GM23338 (cell line): ENCODE results near the gene KAZN. TPM values are rescaled to one million over a fixed set of nuclear protein-coding genes. Genes with fewer than 3 reads are reported as not detected.

ENCODE experiments used
- ATAC-seq: fragments of 200-7000 bp; cut with Tn5 transposase; 3 replicates; pipeline ENCODE4 v1.9.1; 2020
- DNase-seq: peaks from one replicate; pipeline ENCODE4 v3.0.0-alpha.2; 2015; ENCODE audit warnings: low spot score
- H2AFZ ChIP-seq: fragments of 200-600 bp; sonication (generic); 2 replicates; pipeline ENCODE4 v1.8.0; 2016; ENCODE audit warnings: antibody characterized with exemption, mild to moderate bottlenecking, moderate library complexity
- H3F3A ChIP-seq: fragments of 200-600 bp; sonication (generic); replicated peaks from 2 replicates; pipeline ENCODE4 v1.8.0; 2017; ENCODE audit warnings: antibody characterized with exemption, mixed run types, low read depth
- H3K27ac ChIP-seq: fragments of 200-600 bp; sonication (generic); 2 replicates; pipeline ENCODE4 v1.6.1; 2016; ENCODE audit warnings: low read depth
- H3K27me3 ChIP-seq: fragments of 200-600 bp; sonication (generic); 2 replicates; pipeline ENCODE4 v1.8.0; 2016; ENCODE audit warnings: mild to moderate bottlenecking, mixed run types, moderate library complexity; ENCODE audit not compliant: insufficient read depth
- H3K36me3 ChIP-seq: fragments of 200-600 bp; sonication (generic); 2 replicates; pipeline ENCODE4 v1.8.0; 2016; ENCODE audit warnings: mild to moderate bottlenecking; ENCODE audit not compliant: insufficient read depth
- H3K4me1 ChIP-seq: fragments of 200-600 bp; sonication (generic); 2 replicates; pipeline ENCODE4 v1.8.0; 2016; ENCODE audit warnings: mild to moderate bottlenecking, moderate library complexity; ENCODE audit not compliant: insufficient read depth
- H3K4me2 ChIP-seq: fragments of 200-600 bp; sonication (generic); 2 replicates; pipeline ENCODE4 v1.7.1; 2017; ENCODE audit warnings: mixed run types
- H3K4me3 ChIP-seq: fragments of 200-600 bp; sonication (generic); 2 replicates; pipeline ENCODE4 v1.6.1; 2016; ENCODE audit warnings: mixed run types
- H3K79me2 ChIP-seq: fragments of 200-600 bp; sonication (generic); replicated peaks from 2 replicates; pipeline ENCODE4 v1.8.0; 2017; ENCODE audit warnings: mild to moderate bottlenecking; ENCODE audit not compliant: insufficient read depth
- H3K9me2 ChIP-seq: fragments of 200-600 bp; sonication (generic); 2 replicates; pipeline ENCODE4 v1.8.0; 2017; ENCODE audit not compliant: insufficient read depth
- H4K20me1 ChIP-seq: fragments of 200-600 bp; sonication (generic); replicated peaks from 2 replicates; pipeline ENCODE4 v1.8.0; 2017; ENCODE audit warnings: mild to moderate bottlenecking; ENCODE audit not compliant: insufficient read depth
- H3K27ac Mint-ChIP-seq: 2 replicates; pipeline ENCODE4 v1.8.0; 2020; ENCODE audit warnings: inconsistent platforms, mild to moderate bottlenecking, moderate library complexity, mixed read lengths
- H3K27me3 Mint-ChIP-seq: 3 replicates; pipeline ENCODE4 v1.8.0; 2022; ENCODE audit warnings: low read depth, mild to moderate bottlenecking, moderate library complexity, mixed read lengths, inconsistent platforms; ENCODE audit not compliant: insufficient read depth, poor library complexity
- H3K36me3 Mint-ChIP-seq: 3 replicates; pipeline ENCODE4 v1.8.0; 2021; ENCODE audit warnings: low read depth, mild to moderate bottlenecking, inconsistent platforms, moderate library complexity, mixed read lengths
- H3K4me1 Mint-ChIP-seq: 3 replicates; pipeline ENCODE4 v1.8.0; 2020; ENCODE audit warnings: mild to moderate bottlenecking, inconsistent platforms, mixed read lengths
- H3K4me3 Mint-ChIP-seq: 3 replicates; pipeline ENCODE4 v1.8.0; 2021; ENCODE audit warnings: moderate library complexity, mild to moderate bottlenecking, inconsistent platforms, mixed read lengths
- H3K9me3 Mint-ChIP-seq: 3 replicates; pipeline ENCODE4 v1.8.0; 2020; ENCODE audit warnings: moderate library complexity, mild to moderate bottlenecking, inconsistent platforms, mixed read lengths
- CREB1 ChIP-seq: fragments of 250-450 bp; sonication (Bioruptor Pico); IDR thresholded peaks from 2 replicates; pipeline ENCODE4 v1.5.0; 2020; ENCODE audit warnings: low read depth, mild to moderate bottlenecking, moderate library complexity
- CTCF ChIP-seq, 2 experiments: fragments of 200-600 bp in 1 of 2; sonication (generic) in 1 of 2; conservative IDR thresholded peaks; 2 replicates each; pipeline versions ENCODE4 v1.5.1 to v1.6.1; 2016 to 2017; ENCODE audit warnings: antibody characterized with exemption in 2 of 2, low read depth in 2 of 2, mild to moderate bottlenecking in 2 of 2, moderate library complexity in 1 of 2
- ETS1 ChIP-seq: IDR thresholded peaks from 2 replicates; pipeline ENCODE4 v1.6.1; 2016; ENCODE audit warnings: antibody characterized with exemption
- EZH2 ChIP-seq: fragments of 200-600 bp; sonication (generic); IDR thresholded peaks from one replicate; pipeline ENCODE4 v1.8.0; 2017; ENCODE audit warnings: antibody characterized with exemption, mild to moderate bottlenecking, low read depth; ENCODE audit not compliant: unreplicated experiment
- EZH2phosphoT487 ChIP-seq: fragments of 200-600 bp; sonication (generic); IDR thresholded peaks from one replicate; pipeline ENCODE4 v1.8.1; 2018; ENCODE audit warnings: antibody characterized with exemption; ENCODE audit not compliant: unreplicated experiment
- JUNB ChIP-seq: IDR thresholded peaks from one replicate; pipeline ENCODE4 v1.6.1; 2016; ENCODE audit warnings: antibody characterized with exemption; ENCODE audit not compliant: unreplicated experiment
- NANOG ChIP-seq: IDR thresholded peaks from 2 replicates; pipeline ENCODE4 v1.6.1; 2016; ENCODE audit warnings: antibody characterized with exemption, borderline replicate concordance
- POLR2AphosphoS5 ChIP-seq: IDR thresholded peaks from 2 replicates; pipeline ENCODE4 v1.6.1; 2016; ENCODE audit warnings: antibody characterized with exemption, low read depth
- REST ChIP-seq: IDR thresholded peaks from one replicate; pipeline ENCODE4 v1.6.1; 2018; ENCODE audit warnings: antibody characterized with exemption; ENCODE audit not compliant: unreplicated experiment
- STAT1 ChIP-seq: IDR thresholded peaks from one replicate; pipeline ENCODE4 v1.6.1; 2016; ENCODE audit warnings: antibody characterized with exemption; ENCODE audit not compliant: unreplicated experiment
- ZNF114 ChIP-seq: fragments of 250-450 bp; sonication (Bioruptor Pico); IDR thresholded peaks from 2 replicates; pipeline ENCODE4 v1.5.0; 2020; ENCODE audit warnings: mild to moderate bottlenecking, moderate library complexity
- ZNF331 ChIP-seq: fragments of 250-450 bp; sonication (Bioruptor Pico); IDR thresholded peaks from 2 replicates; pipeline ENCODE4 v1.5.0; 2020; ENCODE audit warnings: low read depth, mild to moderate bottlenecking, moderate library complexity
- ZNF462 ChIP-seq: fragments of 250-450 bp; sonication (Bioruptor Pico); IDR thresholded peaks from 2 replicates; pipeline ENCODE4 v1.5.0; 2020; ENCODE audit warnings: mild to moderate bottlenecking, moderate library complexity
- polyA plus RNA-seq: library from polyadenylated mRNA; unstranded; fragments of >200 nt; fragmentation: Nextera tagmentation; extraction: Ambion mirVana; gene quantifications from 2 replicates; pipeline ENCODE4 v1.2.1, GENCODE V29; 2016
- total RNA-seq: library from RNA; depleted of rRNA; stranded (reverse); fragments of >200 nt; shearing (Covaris generic); gene quantifications from 2 replicates; pipeline ENCODE4 v1.2.3, GENCODE V29; 2014

The KAZN gene
- total and polyA plus RNA-seq, 2 experiments from 2014 or later, result 9.9 to 15.0 TPM

- Histone ChIP-seq H3K79me2 (no peaks in the 10 kb centered on the region), H3K4me3 (no peak overlapping the region), H3K36me3 (no peaks in the 10 kb centered on the region), H4K20me1 (no peaks in the 10 kb centered on the region; the same call in 1 of the 2 replicates), H3K27ac (no peak overlapping the region), H3K9me2 (no peaks in the 10 kb centered on the region), H2AFZ (no peak overlapping the region), H3K27me3 (no peaks in the 10 kb centered on the region), H3F3A (no peaks in the 10 kb centered on the region), H3K4me1 (no peaks in the 10 kb centered on the region), H3K4me2 (no peak overlapping the region)
- H3K27me3 Mint-ChIP-seq, result peaks cover 14% of the 10 kb centered on the region
- ATAC-seq, result no peak
- no peak for TF ChIP-seq ETS1
- no peak for TF ChIP-seq NANOG
- no peak for TF ChIP-seq EZH2
- no peak for TF ChIP-seq CTCF (conservative IDR thresholded peaks at IDR 0.05; ENCODE audit: low read depth in 2 of 2)
- no peak for TF ChIP-seq EZH2phosphoT487
- no peak for TF ChIP-seq POLR2AphosphoS5
- no peak for TF ChIP-seq ZNF462 (CRISPR knock-in tag)
- TF ChIP-seq JUNB, result no peak
- TF ChIP-seq ZNF114 (CRISPR knock-in tag), result no peak
- TF ChIP-seq REST, result no peak
- no peak for TF ChIP-seq STAT1
- TF ChIP-seq CREB1 (CRISPR knock-in tag), result no peak
- no peak for TF ChIP-seq ZNF331 (CRISPR knock-in tag)
- no peak overlapping the region for H3K27ac Mint-ChIP-seq
- H3K4me1 Mint-ChIP-seq, result peaks cover 12% of the 10 kb centered on the region
- no peak for DNase-seq
- H3K4me3 Mint-ChIP-seq, result no peak overlapping the region
- H3K36me3 Mint-ChIP-seq, result peaks cover 9% of the 10 kb centered on the region
- H3K9me3 Mint-ChIP-seq, result peaks cover 14% of the 10 kb centered on the region
Observed at GRCh38 chr1:14713077-14713476, 114.6 kb downstream of the KAZN start.
